DMS 273 (cell line): ENCODE data around the gene FAM47B.
A peak's percentile ranks its signal among the peaks of the same experiment; 100 is the strongest.

Experiments
- DNase-seq: peaks from one replicate; lab custom pipeline; 2025; ENCODE audit not compliant: unreplicated experiment; lab: John Stamatoyannopoulos, UW

FAM47B gene

DNA sequence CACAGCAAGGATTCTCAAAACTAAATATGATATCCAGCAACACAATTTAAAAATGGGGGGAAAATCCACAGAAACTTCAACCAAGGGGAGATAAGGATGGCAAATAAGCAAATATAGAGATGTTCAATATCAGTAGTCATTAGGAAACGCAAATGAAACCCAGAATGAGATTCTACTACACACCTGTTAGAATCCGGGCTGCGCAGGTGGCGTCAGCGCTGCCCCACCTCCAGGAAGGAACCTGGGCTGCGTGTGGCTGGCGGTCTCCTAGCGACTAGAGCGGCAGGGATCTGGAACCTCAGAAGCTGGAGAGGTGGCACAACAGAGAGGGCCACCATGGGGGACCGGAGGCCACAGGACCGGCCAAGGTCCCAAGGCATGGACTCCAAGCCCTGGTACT is at the start of gene FAM47B:
FAM47B (plus strand) TSS at position 301 of the 400 bp plus-strand sequence; CDS start at position 337, 36 bp downstream.
- no peak for DNase-seq

DNA sequence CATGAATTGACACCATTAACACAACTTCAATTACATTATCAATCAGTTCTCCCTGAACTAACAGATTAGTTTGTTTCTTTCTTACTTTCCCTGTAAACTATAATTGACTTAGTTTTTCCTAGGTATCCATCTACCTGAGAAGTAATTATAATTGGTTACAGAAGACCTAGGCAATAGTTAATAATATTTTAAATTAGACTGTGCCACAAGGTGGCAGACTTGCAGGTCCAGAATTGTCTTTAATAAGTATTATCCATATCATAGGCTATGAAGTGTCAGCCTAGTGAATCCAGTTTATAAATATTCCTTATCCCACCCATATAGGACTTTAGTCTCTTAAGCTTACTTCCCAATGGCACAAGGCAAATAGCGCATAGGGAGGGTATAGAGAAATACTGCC is 48.9 kb upstream of the FAM47B start:
- peak; percentile 23 for DNase-seq

DNA sequence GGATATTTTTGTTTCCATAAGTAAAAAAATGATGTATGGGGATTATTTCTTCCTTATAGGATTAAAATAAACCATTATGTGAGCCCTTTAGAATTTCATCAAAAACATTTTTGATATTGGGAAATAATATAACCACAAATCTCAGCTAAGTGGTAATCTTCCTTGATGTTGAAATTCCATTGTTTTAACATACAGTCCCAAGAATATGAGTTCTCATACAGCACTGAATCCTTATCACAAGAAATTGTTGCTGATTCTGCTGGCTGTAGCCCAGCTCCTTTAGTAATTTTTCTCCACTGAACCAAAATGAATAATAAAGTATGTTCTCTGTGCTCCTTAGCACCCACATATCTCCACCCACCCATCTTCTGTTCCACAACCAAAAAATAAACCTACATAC is 41.9 kb upstream of the FAM47B start:
- DNase-seq = no peak

DNA sequence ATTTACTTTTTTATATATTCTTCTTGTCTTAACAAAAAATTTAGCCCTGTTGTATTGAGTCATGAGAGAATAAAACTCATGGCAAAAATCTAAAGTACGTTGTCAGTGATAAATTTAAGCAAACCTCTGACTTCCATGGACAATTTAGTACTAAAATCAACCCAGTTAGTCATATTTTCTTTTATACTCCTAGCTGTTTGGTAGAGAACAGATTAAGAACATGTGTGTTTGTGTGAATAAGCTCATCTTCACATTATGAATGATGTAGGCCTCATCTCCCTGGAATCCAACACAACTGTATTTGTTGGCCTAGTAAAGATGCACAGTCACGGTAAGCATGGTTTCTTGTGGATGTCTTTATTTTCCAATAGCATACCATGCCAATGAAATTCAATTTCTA is 40.8 kb upstream of the FAM47B start:
- no peak for DNase-seq

DNA sequence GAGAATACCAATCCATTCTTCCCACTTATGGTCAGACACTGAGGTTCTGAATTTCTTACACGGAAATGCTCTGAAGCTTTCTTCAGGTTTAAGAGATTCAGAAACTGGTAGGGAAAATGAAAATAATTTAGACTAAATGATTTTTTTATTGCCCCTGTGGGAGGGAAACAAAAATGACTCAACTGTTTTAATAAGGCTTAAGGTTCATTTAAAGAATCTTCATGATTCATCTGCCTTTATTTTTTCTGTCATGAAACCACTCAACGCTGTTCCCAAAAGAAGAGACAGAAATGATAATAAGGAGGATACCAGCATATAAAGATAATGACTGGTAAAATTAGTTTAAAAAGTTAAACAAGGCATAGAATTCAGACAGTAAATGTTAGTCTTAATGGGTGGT is 39.3 kb upstream of the FAM47B start:
- DNase-seq = no peak

DNA sequence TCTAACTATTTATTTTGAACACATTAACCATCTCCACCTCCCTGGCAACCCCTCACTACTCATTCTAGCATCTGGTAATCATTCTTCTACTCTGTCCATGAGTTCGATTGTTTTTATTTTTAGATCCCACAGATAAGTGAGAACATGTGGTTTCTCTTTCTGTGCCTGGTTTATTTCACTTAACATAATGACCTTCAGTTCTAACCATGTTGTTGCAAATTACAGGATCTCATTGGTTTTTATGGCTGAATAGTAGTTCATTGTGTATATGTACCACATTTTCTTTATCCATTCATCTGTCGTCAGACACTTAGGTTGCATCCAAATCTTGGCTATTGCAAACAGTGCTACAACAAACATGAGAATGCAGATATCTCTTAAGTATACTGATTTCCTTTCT is 33.4 kb upstream of the FAM47B start:
- no peak for DNase-seq

DNA sequence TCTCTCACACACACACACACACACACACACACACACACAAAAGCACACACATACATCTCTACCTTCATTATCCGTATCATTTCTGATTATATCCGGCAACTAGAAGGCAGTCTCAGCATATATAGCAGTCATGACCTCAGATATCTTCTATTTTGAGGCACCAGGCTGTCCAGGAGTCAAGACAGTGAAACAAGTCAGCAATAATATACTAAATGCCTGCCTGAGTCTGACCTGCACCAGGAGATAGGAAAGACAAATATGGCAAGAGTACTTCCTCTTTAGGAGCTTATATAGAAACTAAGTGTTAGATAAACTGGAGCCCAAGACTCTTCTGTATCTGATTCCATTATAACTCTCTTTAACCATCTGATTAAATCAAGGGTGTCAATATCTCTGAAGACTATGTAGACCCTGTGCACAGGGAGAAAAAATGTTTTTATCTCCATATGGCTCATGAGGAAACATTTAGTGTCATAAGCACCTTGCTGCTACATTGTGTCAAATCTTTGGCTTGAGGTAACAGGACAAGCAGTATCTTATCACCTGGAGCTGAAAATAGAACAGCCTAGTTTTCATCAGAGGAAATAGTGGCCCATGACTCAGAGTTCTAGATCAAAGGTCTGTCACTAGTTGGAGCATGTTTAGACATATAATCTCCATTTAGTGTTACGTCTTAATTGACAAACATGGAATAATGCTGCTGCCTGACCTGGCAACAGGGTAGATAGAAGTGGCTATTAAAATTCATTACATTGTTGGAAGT is 27.0 kb upstream of the FAM47B start:
- DNase-seq = no peak

DNA sequence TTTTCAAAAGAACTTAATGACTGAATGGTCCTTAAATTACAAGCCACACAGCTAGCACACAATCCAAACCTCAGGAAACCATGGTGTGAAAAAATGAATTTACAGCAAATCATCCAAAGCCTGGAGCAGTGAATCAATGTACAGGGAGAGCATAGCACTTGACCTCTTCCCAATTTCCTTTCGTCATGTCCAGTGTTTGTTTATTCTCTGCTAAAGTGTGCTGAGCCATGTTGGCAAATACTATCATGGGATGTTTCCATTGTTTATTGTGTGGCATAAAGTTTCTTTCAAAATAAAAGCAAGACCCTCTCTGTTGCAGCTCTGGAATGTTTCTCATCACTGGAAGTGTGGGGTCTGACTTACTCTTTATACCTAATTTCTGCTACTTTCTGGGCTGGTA is 25.4 kb upstream of the FAM47B start:
- no peak for DNase-seq

DNA sequence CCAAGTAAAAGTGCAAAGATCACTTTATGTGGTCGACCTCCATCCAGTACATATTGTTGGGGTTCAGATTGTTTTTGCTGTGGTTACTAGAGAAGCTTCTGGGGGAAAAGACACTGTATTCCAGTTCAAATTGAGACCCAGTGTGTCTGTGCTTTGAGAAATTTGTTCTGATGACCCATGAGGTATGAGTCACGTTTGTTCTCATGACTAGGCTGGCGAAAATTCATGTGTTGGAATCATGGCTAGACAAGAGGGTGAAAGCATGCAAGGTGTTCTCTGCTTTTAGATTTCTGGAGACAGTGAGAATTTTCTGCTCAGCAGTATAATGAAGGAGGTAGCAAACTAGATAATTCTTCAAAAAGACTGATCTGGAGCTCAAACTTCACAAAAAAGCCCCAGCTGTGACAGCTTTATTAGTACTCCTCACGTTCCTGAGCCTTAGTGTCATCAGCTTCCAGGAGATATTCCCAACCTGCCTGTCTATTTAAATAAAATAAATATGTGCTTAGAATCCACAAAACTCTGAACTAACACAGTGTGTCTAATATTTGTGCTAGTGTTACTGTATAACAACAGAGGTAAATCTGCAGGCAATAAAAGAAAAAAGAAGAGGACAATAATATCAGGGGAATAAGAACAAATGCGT is 24.4 kb upstream of the FAM47B start:
- DNase-seq = no peak

DNA sequence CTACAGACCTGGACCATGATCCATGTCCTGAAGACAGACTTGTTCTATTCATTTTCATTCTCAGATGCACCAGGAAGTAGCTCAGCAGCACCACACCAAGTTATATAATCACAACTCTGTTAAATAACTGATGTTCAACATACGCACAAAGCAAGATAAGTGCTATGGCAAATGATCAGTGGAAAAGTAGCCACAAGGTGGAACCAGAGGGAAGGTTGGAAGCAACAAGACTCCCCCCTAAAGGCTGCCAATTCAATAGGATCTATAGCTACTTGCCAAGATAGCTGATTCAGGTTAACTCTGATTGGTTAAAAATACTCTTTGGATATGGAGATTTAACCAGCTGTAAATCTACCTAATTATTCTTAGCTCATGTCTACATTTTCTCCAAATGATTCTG is 23.7 kb upstream of the FAM47B start:
- peak; percentile 60 for DNase-seq

DNA sequence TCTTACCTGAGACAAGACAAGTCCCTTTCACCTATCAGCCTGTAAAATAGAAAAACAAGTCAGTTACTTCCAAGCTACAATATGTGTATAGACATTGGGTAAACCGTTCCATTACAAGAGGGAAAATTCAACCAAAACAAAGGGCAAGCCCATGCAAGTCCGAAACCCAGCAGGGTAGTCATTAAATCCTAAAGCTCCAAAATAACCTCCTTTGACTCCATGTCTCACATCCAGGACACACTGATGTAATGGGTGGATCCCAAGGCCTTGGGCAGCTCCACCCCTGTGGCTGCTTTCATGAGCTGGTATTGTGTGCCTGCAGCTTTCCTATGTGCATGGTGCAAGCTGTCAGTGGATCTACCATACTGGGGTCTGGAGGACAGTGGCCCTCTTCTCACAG is 14.7 kb upstream of the FAM47B start:
- no peak for DNase-seq

DNA sequence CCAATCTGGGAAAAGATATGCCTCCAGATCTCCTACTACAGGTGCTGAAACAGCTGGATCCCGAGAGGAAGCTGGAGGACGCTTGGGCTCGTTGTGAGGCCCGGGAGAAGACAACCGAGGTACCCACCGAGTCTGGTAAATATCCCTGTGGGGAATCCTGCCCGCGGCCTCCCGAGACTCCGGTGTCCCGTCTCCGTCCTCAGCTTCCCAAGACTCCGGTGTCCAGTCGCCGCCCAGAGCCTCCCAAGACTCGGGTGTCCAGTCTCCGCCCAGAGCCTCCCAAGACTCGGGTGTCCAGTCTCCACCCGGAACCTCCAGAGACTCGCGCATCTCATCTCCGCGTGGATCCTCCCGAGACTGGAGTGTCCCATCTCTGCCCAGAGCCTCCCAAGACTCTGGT is 639 bp downstream of the FAM47B start:
- DNase-seq = no peak

DNA sequence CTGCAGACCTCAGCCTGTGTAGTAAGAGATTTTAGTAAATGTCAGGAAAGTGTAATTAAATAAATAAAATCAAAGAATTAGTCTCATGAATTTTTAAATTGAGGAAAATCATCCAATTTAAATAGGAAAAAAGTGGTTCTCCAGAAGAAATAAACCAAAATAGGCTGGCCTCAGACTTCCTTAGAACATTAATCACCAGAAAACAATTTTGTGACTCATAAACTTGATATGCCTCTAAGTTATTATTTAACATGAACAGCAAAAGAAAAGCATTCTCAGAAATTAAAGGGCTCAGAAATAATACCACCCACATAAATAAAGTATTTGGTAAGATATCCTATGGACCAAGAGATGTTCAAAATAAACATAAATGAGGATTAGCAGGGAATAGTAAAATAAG is 14.3 kb downstream of the FAM47B start:
- no peak for DNase-seq

DNA sequence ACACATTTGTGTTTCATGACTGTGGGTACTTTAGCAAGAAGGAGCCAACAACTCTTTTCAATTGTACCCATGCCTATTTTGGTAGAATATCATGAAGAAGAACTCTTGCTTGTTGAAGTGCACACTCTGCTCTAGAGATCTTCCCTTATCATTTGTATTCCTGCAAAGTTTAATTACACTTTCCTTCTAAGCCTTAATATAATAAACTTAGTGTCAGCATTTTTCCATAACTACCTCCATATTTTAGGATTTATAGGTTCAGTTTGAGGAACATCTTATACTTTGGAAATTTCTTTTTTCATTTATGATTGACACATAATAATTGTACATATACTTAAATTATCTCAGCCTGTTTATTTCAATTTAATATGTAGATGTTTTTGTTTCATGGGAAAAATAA is 19.1 kb downstream of the FAM47B start:
- DNase-seq = no peak

DNA sequence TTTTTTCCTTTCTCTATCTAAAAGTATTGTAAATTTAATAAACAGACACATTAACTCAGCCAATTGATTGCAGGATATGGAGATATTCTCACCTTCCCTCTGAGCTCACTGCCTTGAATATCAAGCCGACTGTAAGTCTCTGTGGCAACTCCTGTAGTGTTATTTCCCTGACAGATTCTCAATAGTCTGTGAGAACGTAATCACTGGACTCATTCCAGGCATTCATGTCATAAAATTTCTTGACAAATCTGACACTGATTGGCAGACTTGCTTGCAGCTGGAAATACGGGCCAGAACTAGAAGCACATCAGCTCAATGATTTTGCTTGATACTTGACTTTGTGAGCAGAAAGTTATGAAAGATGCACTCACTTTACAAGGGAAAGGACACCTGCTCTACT is 29.6 kb downstream of the FAM47B start:
- no peak for DNase-seq

DNA sequence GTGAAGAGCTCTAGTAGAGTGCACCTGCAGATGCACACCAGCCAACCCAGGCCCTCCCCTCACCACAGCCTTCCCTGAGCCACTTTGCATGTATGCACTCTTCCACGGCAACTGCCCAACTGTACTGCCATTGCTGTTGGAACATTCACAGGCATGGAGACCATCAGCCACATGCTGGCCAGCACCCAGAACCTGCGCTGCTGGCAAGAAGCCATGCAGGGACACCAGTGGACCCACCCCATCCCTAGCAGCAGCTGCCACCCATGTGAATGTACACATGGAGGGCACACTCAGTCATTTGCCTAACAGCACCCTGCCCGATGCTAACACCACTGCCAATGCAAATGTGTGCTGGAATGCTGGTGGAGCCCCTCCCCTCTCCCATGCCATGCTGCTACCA is 35.6 kb downstream of the FAM47B start:
- no peak for DNase-seq

DNA sequence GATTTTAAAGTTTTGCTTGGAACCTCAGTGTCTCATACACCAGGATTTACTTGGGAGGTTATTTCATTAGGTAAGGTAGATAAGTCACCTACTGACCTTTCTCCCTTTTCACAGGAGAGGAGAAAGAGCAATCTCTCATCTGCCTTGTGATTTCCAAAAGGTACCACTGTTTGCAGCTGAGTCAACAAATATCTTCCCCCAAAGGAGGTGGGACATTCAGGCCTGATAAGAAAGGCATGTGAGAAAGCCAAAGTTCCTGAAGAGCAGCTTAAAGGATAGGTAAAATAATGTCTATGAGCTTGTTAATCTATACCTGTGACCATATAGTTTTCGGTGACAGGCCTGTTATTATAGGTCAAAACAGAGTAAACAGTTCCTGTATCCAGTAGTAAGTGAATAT is 45.0 kb downstream of the FAM47B start:
- no peak for DNase-seq
